ENCODE data around the gene FAM110D.

The FAM110D gene

GRCh38 chr1:26114165-26114927, 44.5 kb upstream of the FAM110D start:
- TF ChIP-seq CTCF (conservative IDR thresholded peaks at IDR 0.05; ENCODE audit: low read depth, low read length) = no peak
- DNase-seq (ENCODE audit: low read depth) = no peak
- H3K4me3 ChIP-seq (ENCODE audit: low read depth, low read length) = no peak overlapping the region

GRCh38 chr1:26119892-26120608, 38.8 kb upstream of the FAM110D start:
- no peak for TF ChIP-seq CTCF (conservative IDR thresholded peaks at IDR 0.05; ENCODE audit: low read depth, low read length)
- DNase-seq (ENCODE audit: low read depth) = no peak
- no peak overlapping the region for H3K4me3 ChIP-seq (ENCODE audit: low read depth, low read length)

GRCh38 chr1:26121854-26122773, 36.8 kb upstream of the FAM110D start:
- no peak for DNase-seq (ENCODE audit: low read depth)
- no peak overlapping the region for H3K4me3 ChIP-seq (ENCODE audit: low read depth, low read length)
- no peak for TF ChIP-seq CTCF (conservative IDR thresholded peaks at IDR 0.05; ENCODE audit: low read depth, low read length)

- no peak overlapping the region for H3K4me3 ChIP-seq (ENCODE audit: low read depth, low read length)
- TF ChIP-seq CTCF (conservative IDR thresholded peaks at IDR 0.05; ENCODE audit: low read depth, low read length) = no peak
- DNase-seq (ENCODE audit: low read depth) = peak; percentile 78
These were observed 35.6 kb upstream of the FAM110D start for GRCh38 chr1:26122988-26123973.

- TF ChIP-seq CTCF (conservative IDR thresholded peaks at IDR 0.05; ENCODE audit: low read depth, low read length) = no peak
- no peak overlapping the region for H3K4me3 ChIP-seq (ENCODE audit: low read depth, low read length)
- no peak for DNase-seq (ENCODE audit: low read depth)
These were observed 34.2 kb upstream of the FAM110D start for GRCh38 chr1:26124418-26125331.
